DND-41 (cell line): ENCODE data around the gene IFNG.

ENCODE experiments used
- CTCF ChIP-seq: IDR thresholded peaks from 2 replicates; pipeline ENCODE4 v1.5.1; 2012; ENCODE audit warnings: borderline replicate concordance, low read length, moderate library complexity, mild to moderate bottlenecking; ENCODE audit not compliant: poor library complexity, severe bottlenecking; ENCODE audit errors: extremely low read depth
- EZH2 ChIP-seq: IDR thresholded peaks from 3 replicates; pipeline ENCODE4 v1.6.1; 2012; ENCODE audit warnings: borderline replicate concordance, low read depth, mild to moderate bottlenecking, moderate library complexity, low read length, inconsistent platforms; ENCODE audit not compliant: severe bottlenecking

DNA sequence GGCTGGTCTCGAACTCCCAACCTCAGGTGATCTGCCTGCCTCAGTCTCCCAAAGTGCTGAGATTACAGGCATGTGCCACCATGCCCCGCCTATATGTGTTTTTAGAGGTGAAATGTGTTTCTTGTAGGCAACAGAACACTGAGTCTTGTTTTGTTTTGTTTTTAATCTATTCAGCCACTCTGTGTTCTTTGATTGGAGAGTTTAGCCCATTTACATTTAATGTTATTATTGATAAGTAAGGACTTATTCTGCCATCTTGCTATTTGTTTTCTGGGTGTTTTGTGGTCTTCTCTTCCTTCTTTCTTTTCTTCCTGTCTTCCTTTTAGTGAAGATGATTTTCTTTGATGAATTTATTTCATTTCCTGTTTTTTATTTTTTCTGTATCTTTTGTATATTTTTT, 29.6 kb downstream of the IFNG start:
- TF ChIP-seq CTCF (no peak), EZH2 (no peak)
